Measurements from ENCODE around the gene GPD2. TPM values are rescaled to one million over a fixed set of nuclear protein-coding genes. Genes with fewer than 3 reads are reported as not detected.

Gene GPD2
- total RNA-seq, 6 experiments from 2014 or later = 3.2 to 8.8 (median 4.8) TPM

DNA sequence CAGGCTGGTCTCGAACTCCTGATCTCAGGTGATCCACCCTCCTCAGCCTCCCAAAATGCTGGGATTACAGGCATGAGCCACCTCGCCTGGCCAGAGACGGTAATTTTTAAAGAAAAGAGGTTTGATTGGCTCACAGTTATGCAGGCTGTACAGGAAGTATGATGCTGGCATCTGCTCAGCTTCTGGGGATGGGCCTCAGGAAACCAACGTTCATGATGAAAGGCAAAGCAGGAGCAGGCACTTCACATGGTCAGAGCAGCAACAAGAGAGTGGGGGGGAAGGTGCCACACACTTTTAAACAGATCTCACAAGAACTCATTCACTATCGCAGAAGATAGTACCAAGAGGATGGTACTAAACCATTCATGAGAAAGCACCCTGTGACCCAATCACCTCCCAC lies 38.0 kb upstream of the GPD2 start:
- Histone ChIP-seq H3K27me3 (no peaks in the 10 kb centered on the region), H3K4me1 (peaks cover 0 to 23% (median 7%) of the 10 kb centered on the region in 4 donors), H3K9me3 (no peaks in the 10 kb centered on the region), H3K36me3 (no peaks in the 10 kb centered on the region), H3K4me3 (no peak overlapping the region), H3K27ac (no peak overlapping the region)
- ATAC-seq (no peak), DNase-seq (no peak)
- WGBS (ENCODE audit: insufficient coverage, low coverage, low lambda C conversion rate, missing lambda C conversion rate) = 55% methylated on average over 4 of the region's 5 CpGs
- intact Hi-C loops (cut with DNase I) = no loop called here
- TF ChIP-seq CTCF (IDR thresholded peaks at IDR 0.05) = no peak

GRCh38 chr2:156399224-156399949 lies 36.8 kb upstream of the GPD2 start:
- intact Hi-C loops (cut with DNase I) = no loop called here
- Histone ChIP-seq H3K27me3 (no peaks in the 10 kb centered on the region), H3K9me3 (no peaks in the 10 kb centered on the region), H3K27ac (peak overlapping the region; percentile 85 to 91 (median 89)), H3K4me1 (peaks cover 0 to 23% (median 7%) of the 10 kb centered on the region in 4 donors), H3K4me3 (peak overlapping the region; percentile 49 to 58 (median 55)), H3K36me3 (no peaks in the 10 kb centered on the region)
- WGBS (ENCODE audit: insufficient coverage, low coverage, low lambda C conversion rate, missing lambda C conversion rate) = 18% methylated on average over 10 of the region's 10 CpGs
- TF ChIP-seq CTCF (IDR thresholded peaks at IDR 0.05) (no peak), POLR2A (IDR thresholded peaks at IDR 0.05) (peak; percentile 77)
- DNase-seq = peak; percentile 29 to 75 (median 59)
- ATAC-seq = peak; percentile 59 to 68 (median 63)

DNA sequence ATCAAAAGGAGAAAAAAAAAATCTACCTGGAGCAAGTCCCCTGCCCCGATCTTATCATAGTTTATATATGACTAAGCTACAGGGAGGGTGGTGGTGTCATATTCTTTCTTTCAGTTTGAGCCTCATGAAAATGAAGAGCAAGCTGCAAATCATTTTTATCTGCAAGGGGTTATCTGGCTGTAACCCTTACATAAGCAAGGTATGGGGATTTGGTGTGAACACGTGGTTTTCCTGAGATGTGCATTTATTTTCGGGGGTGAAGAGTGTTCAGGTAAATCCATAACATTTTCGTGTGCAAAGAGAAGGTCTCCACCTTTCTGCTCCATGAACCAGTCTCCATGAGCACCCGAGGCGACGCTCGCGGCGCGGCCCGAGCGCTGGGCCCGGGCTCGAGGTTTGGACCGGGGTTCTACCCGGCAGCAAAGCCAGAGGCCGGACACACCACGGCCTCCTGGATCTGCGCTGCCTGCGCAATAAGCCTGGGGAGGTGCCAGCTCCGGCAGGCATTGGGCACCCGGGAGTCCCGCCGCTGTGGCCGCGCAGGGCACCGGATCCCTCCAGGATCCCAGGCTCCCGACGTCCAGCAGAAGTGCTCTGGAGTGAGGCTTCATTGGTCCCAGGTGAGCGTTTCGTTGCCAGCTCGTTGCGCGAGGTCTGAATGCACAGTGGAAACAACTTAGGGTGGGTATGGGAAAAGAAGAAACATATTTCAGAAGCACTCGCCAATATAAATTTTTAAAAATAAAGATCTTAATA lies 36.1 kb upstream of the GPD2 start:
- H3K27me3 ChIP-seq = no peaks in the 10 kb centered on the region
- peaks cover 0 to 23% (median 8%) of the 10 kb centered on the region in 4 donors for H3K4me1 ChIP-seq
- DNase-seq (peak; percentile 86 to 92 (median 90)), ATAC-seq (peak; percentile 82 to 91 (median 85))
- H3K36me3 ChIP-seq = no peaks in the 10 kb centered on the region
- WGBS (ENCODE audit: insufficient coverage, low coverage, low lambda C conversion rate, missing lambda C conversion rate) = 0% methylated on average over 16 of the region's 36 CpGs
- peak; percentile 21 for TF ChIP-seq POLR2A (IDR thresholded peaks at IDR 0.05)
- TF ChIP-seq CTCF (IDR thresholded peaks at IDR 0.05) = no peak
- intact Hi-C loops (cut with DNase I) = no loop called here
- H3K4me3 ChIP-seq = peak overlapping the region; percentile 49 to 58 (median 55)
- peak overlapping the region; percentile 85 to 91 (median 89) for H3K27ac ChIP-seq
- no peaks in the 10 kb centered on the region for H3K9me3 ChIP-seq

DNA sequence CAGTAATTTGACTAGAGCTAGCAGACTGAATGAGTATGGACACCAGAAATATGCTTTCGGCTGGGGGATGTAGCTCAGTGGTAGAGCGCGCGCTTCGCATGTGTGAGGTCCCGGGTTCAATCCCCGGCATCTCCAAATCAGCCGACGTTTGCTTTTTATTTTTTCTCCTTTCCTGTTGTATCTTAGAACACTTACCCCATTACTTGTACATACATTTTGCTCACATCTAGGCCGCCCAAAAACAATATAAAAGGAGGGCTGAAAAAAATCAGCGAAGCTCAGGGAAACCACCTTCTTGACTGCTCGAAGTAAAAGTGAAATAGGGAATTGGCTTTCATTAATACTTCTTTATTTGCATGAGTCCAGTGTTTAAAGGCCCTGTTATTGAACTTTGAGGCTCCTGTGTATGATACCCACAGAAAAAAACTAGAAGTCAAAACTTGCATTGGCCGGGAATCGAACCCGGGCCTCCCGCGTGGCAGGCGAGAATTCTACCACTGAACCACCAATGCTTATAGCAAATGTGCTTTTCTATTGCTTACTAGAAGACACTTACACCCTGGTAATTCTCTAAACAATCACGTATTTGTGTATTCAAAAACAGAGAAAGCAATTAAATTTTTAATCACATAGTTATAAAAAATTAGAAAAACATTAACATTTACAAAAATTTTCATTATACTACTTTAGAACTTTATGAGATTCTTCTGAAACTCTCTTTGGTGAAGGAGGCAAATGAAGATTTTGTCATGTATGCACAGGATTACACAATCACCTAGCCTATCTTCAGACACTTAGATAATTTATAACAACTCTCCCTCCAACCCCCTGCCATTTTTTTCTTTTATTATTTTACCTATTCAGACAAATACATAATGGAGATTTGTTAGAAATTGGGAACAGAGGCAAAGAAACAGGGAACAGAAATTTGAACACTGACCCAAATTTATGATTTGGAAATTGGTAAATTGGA lies 35.2 kb upstream of the GPD2 start:
- Histone ChIP-seq H3K4me1 (peaks cover 0 to 31% (median 9%) of the 10 kb centered on the region in 4 donors), H3K36me3 (no peaks in the 10 kb centered on the region), H3K4me3 (peak overlapping the region; percentile 49 to 58 (median 55)), H3K9me3 (no peaks in the 10 kb centered on the region), H3K27ac (peak overlapping the region; percentile 85 to 91 (median 89)), H3K27me3 (no peaks in the 10 kb centered on the region)
- ATAC-seq = peak; percentile 68 to 80 (median 70)
- TF ChIP-seq CTCF (IDR thresholded peaks at IDR 0.05) = no peak
- TF ChIP-seq POLR2A (IDR thresholded peaks at IDR 0.05) = no peak
- peak; percentile 64 to 75 (median 65) for DNase-seq
- 0% methylated on average over 19 of the region's 19 CpGs for WGBS (ENCODE audit: insufficient coverage, low coverage, low lambda C conversion rate, missing lambda C conversion rate)
- intact Hi-C loops (cut with DNase I) = no loop called here
